Thoracic aorta (tissue), 2 donors: ENCODE data around the gene AGTPBP1. TPM values are rescaled to one million over a fixed set of nuclear protein-coding genes. Genes with fewer than 3 reads are reported as not detected.

Experiments
- ATAC-seq: fragments of 150-250 bp; one replicate; pipeline ENCODE4 v1.8.0; 2017; ENCODE audit warnings: low read depth; ENCODE audit not compliant: insufficient number of reproducible peaks, low FRiP score
- DNase-seq: peaks from one replicate; pipeline ENCODE4 v3.0.0-alpha.2; 2020; ENCODE audit warnings: low spot score
- H3K27ac ChIP-seq, 2 donors: fragments of 200-600 bp; sonication (generic); 1 replicate in 1 of 2; 2 replicates in 1 of 2; pipeline ENCODE4 v1.5.1; 2016; ENCODE audit warnings: mild to moderate bottlenecking in 2 of 2, moderate library complexity in 2 of 2
- H3K27me3 ChIP-seq: fragments of 200-600 bp; sonication (generic); replicated peaks from 2 replicates; pipeline ENCODE4 v1.6.0; 2016; ENCODE audit warnings: mild to moderate bottlenecking; ENCODE audit not compliant: insufficient read depth
- H3K36me3 ChIP-seq: fragments of 200-600 bp; sonication (generic); one replicate; pipeline ENCODE4 v1.5.1; 2016
- H3K4me1 ChIP-seq, 2 donors: fragments of 200-600 bp; sonication (generic); 1 replicate in 1 of 2; 2 replicates in 1 of 2; pipeline versions ENCODE4 v1.5.1 to v1.6.0; 2016; ENCODE audit warnings: low read depth in 2 of 2, mild to moderate bottlenecking in 1 of 2; ENCODE audit not compliant: control insufficient read depth in 1 of 2
- H3K4me3 ChIP-seq: fragments of 200-600 bp; sonication (generic); 2 replicates; pipeline ENCODE4 v1.5.1; 2016; ENCODE audit warnings: mild to moderate bottlenecking
- H3K9me3 ChIP-seq: fragments of 200-600 bp; sonication (generic); 2 replicates; pipeline ENCODE4 v1.5.1; 2016
- total RNA-seq, 2 donors: library from RNA; depleted of rRNA; stranded (reverse); fragments of >200 nt; gene quantifications; one replicate each; pipeline versions ENCODE4 v1.1.0 to v1.2.3, GENCODE V29; 2016
- TF ChIP-seq, protein P1 (sequence below): fragments of 200-600 bp; sonication (generic); IDR thresholded peaks from one replicate; pipeline ENCODE4 v1.5.1; 2019; ENCODE audit warnings: antibody characterized with exemption

AGTPBP1 gene
- total RNA-seq, 2 donors from 2014 or later = 35.0 to 38.3 TPM

DNA sequence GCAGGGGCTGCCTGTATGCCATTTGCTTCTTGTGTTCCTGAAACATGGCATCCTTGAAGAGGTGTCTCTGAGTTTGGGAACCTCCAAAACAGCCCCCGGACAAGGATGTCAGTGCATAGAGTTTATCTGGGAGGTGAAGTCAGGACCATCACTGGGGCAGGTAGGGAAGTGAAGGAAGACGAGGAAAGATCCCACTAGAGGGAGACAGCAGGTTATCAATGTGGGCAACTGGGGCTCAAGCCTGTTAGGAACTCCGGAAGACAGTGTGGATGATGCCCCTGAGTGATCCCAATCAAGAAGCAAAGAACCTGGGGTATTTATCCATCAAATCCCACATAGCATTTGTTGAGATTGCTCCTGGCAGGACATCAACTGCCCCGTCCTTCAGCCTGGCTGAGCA lies 233.1 kb downstream of the AGTPBP1 start:
- H3K4me1 ChIP-seq = no peaks in the 10 kb centered on the region
- no peaks in the 10 kb centered on the region for H3K27me3 ChIP-seq
- no peaks in the 10 kb centered on the region for H3K9me3 ChIP-seq
- H3K27ac ChIP-seq = no peak overlapping the region
- no peak for DNase-seq
- ATAC-seq = no peak
- no peak overlapping the region for H3K4me3 ChIP-seq
- no peaks in the 10 kb centered on the region for H3K36me3 ChIP-seq
- TF ChIP-seq, protein P1, sequence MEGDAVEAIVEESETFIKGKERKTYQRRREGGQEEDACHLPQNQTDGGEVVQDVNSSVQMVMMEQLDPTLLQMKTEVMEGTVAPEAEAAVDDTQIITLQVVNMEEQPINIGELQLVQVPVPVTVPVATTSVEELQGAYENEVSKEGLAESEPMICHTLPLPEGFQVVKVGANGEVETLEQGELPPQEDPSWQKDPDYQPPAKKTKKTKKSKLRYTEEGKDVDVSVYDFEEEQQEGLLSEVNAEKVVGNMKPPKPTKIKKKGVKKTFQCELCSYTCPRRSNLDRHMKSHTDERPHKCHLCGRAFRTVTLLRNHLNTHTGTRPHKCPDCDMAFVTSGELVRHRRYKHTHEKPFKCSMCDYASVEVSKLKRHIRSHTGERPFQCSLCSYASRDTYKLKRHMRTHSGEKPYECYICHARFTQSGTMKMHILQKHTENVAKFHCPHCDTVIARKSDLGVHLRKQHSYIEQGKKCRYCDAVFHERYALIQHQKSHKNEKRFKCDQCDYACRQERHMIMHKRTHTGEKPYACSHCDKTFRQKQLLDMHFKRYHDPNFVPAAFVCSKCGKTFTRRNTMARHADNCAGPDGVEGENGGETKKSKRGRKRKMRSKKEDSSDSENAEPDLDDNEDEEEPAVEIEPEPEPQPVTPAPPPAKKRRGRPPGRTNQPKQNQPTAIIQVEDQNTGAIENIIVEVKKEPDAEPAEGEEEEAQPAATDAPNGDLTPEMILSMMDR = no peak

DNA sequence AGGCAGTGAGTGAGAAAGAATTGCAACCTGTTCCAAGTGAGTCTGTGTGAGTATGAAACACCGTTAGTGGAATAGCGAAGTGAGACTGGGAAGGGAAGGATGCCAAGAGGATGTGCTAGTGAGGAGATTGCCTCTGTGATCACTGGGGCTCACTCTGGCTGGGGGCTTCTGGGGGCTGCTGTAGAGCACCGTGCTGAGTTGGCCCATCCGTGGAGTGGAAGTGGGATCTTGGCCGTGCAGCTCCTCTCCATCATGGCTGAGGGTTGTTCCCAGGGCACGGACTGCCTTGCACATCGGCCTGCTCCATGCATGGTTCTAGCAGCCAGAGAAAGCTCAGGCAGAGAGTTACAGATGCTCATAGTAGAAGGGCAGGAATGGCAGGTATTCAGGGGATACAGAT lies 236.1 kb downstream of the AGTPBP1 start:
- no peak for DNase-seq
- TF ChIP-seq, protein P1 = no peak
- Histone ChIP-seq H3K27me3 (no peaks in the 10 kb centered on the region), H3K27ac (no peak overlapping the region), H3K9me3 (no peaks in the 10 kb centered on the region), H3K4me1 (no peaks in the 10 kb centered on the region), H3K36me3 (no peaks in the 10 kb centered on the region), H3K4me3 (no peak overlapping the region)
- ATAC-seq = no peak

DNA sequence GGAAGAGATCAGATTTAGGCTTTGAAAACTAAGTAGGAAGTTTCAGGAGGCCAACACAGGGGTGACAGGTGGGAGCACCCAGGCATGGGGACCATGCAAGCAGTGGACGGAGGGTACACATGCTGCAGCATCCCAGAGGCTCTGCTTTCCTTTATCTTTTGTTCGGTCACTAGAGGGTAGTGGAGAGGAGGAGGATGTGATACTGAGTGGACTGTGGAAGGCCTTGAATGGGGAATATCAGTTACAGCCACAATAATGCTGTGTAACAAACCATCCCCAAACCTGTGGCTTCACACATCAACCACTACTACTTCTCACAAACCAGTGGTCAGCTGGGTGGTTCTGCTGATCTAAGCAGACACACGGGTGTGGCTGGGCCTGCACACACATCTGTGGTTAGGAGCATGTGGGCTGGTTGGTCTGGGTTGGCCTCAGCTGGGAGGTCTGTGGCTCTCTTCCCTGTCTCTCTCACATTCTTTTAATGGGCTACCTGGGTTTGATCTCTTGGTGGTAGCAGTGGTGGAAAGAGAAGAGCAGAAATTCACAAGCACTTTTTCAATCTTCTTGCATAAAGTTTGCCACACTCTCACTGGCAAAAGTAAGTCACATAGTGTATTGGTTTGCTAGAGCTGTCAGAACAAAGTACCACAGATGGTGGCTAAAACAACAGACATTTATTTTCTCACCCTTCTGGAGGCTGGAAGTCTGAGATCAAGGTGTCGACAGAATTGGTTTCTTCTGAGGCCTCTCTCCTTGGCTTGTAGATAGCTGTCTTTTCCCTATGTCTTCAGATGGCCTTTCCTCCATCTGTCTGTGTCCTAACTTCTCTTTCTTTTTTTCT lies 238.7 kb downstream of the AGTPBP1 start:
- Histone ChIP-seq H3K4me1 (no peaks in the 10 kb centered on the region), H3K36me3 (no peaks in the 10 kb centered on the region), H3K27ac (no peak overlapping the region), H3K27me3 (no peaks in the 10 kb centered on the region), H3K4me3 (no peak overlapping the region), H3K9me3 (peaks cover 6% of the 10 kb centered on the region)
- DNase-seq = no peak
- ATAC-seq = no peak
- TF ChIP-seq, protein P1 = no peak

DNA sequence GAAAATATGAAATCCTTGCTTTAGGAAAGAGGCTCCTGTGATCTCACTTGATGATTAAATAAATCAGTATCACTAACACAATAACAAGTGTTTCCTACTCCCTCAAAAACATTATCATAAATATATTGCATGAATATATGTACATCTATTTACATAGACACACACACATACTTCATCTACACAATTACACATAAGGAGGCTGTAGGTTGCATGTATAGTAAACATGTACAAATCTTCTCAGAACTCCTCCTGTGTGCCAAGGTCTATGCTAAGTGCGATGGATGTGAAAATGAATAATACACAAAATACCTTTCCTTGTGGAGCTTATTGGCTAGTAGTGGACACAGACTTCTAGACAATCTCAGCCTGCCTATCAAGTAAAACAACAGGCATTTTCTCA lies 239.9 kb downstream of the AGTPBP1 start:
- Histone ChIP-seq H3K4me1 (no peaks in the 10 kb centered on the region), H3K27me3 (no peaks in the 10 kb centered on the region), H3K9me3 (peaks cover 6% of the 10 kb centered on the region), H3K27ac (no peak overlapping the region), H3K4me3 (no peak overlapping the region), H3K36me3 (no peaks in the 10 kb centered on the region)
- no peak for DNase-seq
- no peak for ATAC-seq
- TF ChIP-seq, protein P1 = no peak

DNA sequence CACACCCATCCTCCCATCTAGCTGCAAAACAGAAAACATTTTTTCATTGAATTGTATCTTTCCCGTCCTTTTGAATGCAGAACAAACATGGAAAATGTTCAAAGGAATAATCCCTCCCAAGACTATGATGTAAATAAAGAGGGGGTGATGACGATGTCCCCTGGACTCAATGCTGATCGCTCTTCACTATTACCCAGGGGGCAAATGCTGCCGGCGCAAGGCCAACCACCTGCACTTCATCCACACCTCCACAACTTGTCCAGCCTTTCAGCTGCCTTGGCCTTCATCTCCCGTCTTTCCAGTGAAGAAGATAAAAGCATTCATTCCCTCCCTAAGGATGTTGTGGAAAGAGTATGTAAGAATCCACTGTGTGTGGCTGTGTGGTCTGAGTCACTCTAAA lies 240.3 kb downstream of the AGTPBP1 start:
- ATAC-seq (no peak), DNase-seq (no peak)
- TF ChIP-seq, protein P1 = no peak
- no peaks in the 10 kb centered on the region for H3K27me3 ChIP-seq
- H3K27ac ChIP-seq = no peak overlapping the region
- H3K4me1 ChIP-seq = no peaks in the 10 kb centered on the region
- no peaks in the 10 kb centered on the region for H3K36me3 ChIP-seq
- no peak overlapping the region for H3K4me3 ChIP-seq
- peaks cover 6% of the 10 kb centered on the region for H3K9me3 ChIP-seq

Other genes starting within 250 kb of the AGTPBP1 start
- 10 to 100 TPM; 14.3 to 14.8 TPM for gene NAA35, start 199.2 kb upstream of the AGTPBP1 start, total RNA-seq